GM12891 (cell line): ENCODE results near the gene NISCH.

Source experiments
- POLR2AphosphoS5 ChIP-seq: IDR thresholded peaks from 2 replicates; pipeline ENCODE4 v1.6.1; 2011; ENCODE audit warnings: low read depth, low read length, control low read depth
- POU2F2 ChIP-seq: IDR thresholded peaks from 2 replicates; pipeline ENCODE4 v1.6.1; 2011; ENCODE audit warnings: low read depth, mild to moderate bottlenecking, control low read depth, low read length, moderate library complexity
- SPI1 ChIP-seq: IDR thresholded peaks from 2 replicates; pipeline ENCODE4 v1.6.1; 2011; ENCODE audit warnings: low read depth, low read length, control low read depth

DNA sequence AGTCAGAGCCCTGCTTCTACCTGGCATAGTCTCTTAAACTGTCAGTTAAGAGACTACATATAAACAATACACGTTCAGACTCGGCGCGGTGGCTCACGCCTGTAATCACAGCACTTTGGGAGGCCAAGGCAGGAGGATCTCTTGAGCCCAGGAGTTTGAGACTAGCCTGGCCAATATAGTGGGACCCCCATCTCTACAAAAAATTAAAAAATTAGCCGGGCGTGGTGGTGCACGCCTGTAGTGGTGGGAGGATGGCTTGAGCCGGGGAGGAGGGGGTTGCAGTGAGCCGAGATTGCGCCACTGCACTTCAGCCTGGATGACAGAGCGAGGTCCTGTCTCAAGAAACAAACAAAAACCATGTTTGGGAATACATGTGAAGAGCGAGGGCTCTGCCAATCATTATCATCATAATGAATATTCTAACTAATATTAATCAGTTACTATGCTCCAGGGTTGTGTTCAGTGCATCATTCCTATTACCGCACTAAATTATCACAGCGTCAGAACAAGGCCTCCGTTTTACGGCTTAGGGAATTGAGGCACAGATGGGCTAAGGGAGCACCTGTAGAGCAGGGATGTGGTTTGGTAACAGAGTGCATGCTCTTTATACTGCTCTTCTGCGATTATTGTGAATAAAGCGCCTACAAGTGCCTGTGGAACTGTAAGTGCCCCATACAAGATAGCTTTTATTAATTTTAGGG, 80.2 kb downstream of the NISCH start:
- TF ChIP-seq SPI1 (no peak), POLR2AphosphoS5 (no peak), POU2F2 (no peak)
